Glutamatergic neuron (in vitro differentiated cells): ENCODE measurements around the gene SMOC2. TPM values are rescaled to one million over a fixed set of nuclear protein-coding genes. Genes with fewer than 3 reads are reported as not detected.

Experiments
- DNase-seq: peaks from one replicate; pipeline ENCODE4 v3.0.0; 2022
- H3K27ac Mint-ChIP-seq: one replicate; pipeline ENCODE4 v1.8.0; 2020; ENCODE audit warnings: mild to moderate bottlenecking, mixed read lengths, inconsistent platforms; ENCODE audit not compliant: unreplicated experiment
- H3K27me3 Mint-ChIP-seq: one replicate; pipeline ENCODE4 v1.8.0; 2020; ENCODE audit warnings: mild to moderate bottlenecking, moderate library complexity, mixed read lengths, inconsistent platforms; ENCODE audit not compliant: unreplicated experiment
- H3K36me3 Mint-ChIP-seq: one replicate; pipeline ENCODE4 v1.8.0; 2020; ENCODE audit warnings: mild to moderate bottlenecking, mixed read lengths, inconsistent platforms; ENCODE audit not compliant: unreplicated experiment
- H3K4me1 Mint-ChIP-seq: one replicate; pipeline ENCODE4 v1.8.0; 2020; ENCODE audit warnings: mild to moderate bottlenecking, low read depth, mixed read lengths, inconsistent platforms; ENCODE audit not compliant: unreplicated experiment
- H3K4me3 Mint-ChIP-seq: one replicate; pipeline ENCODE4 v1.8.0; 2020; ENCODE audit warnings: mild to moderate bottlenecking, mixed read lengths, inconsistent platforms; ENCODE audit not compliant: unreplicated experiment
- H3K9me3 Mint-ChIP-seq: one replicate; pipeline ENCODE4 v1.8.0; 2020; ENCODE audit warnings: mild to moderate bottlenecking, moderate library complexity, mixed read lengths, inconsistent platforms; ENCODE audit not compliant: unreplicated experiment
- CTCF ChIP-seq: fragments of 200-600 bp; sonication (generic); IDR thresholded peaks from one replicate; pipeline ENCODE4 v1.5.0; 2021; ENCODE audit not compliant: partially characterized antibody, unreplicated experiment
- total RNA-seq: library from RNA; stranded (reverse); fragmentation: NEBNext Ultra II Directional; extraction: Animal tissue kit (Norgen Biotek cat#: 25700); gene quantifications from one replicate; pipeline ENCODE4 v1.2.1, GENCODE V29; 2021; ENCODE audit not compliant: unreplicated experiment

Gene SMOC2
- total RNA-seq, 1 donor from 2014 or later: 0.44 TPM

- peaks cover 6% of the 10 kb centered on the region for H3K9me3 Mint-ChIP-seq
- H3K27me3 Mint-ChIP-seq: no peaks in the 10 kb centered on the region
- peaks cover 6% of the 10 kb centered on the region for H3K36me3 Mint-ChIP-seq
- no peak overlapping the region for H3K4me3 Mint-ChIP-seq
- peaks cover 4% of the 10 kb centered on the region for H3K4me1 Mint-ChIP-seq
- DNase-seq: no peak
- no peak for TF ChIP-seq CTCF
- H3K27ac Mint-ChIP-seq: no peak overlapping the region
Measured at GRCh38 chr6:168632694-168633093, 191.7 kb downstream of the SMOC2 start.

GRCh38 chr6:168634541-168635328 lies 193.8 kb downstream of the SMOC2 start:
- Mint-ChIP-seq H3K27me3 (no peaks in the 10 kb centered on the region), H3K36me3 (peaks cover 6% of the 10 kb centered on the region), H3K4me3 (no peak overlapping the region), H3K4me1 (peaks cover 8% of the 10 kb centered on the region), H3K27ac (no peak overlapping the region), H3K9me3 (peaks cover 6% of the 10 kb centered on the region)
- DNase-seq: no peak
- TF ChIP-seq CTCF: no peak

- Mint-ChIP-seq H3K36me3 (peaks cover 2% of the 10 kb centered on the region), H3K4me1 (peaks cover 12% of the 10 kb centered on the region), H3K27me3 (no peaks in the 10 kb centered on the region), H3K4me3 (no peak overlapping the region), H3K9me3 (peaks cover 6% of the 10 kb centered on the region), H3K27ac (no peak overlapping the region)
- no peak for DNase-seq
- no peak for TF ChIP-seq CTCF
Measured at GRCh38 chr6:168636147-168637004, 195.4 kb downstream of the SMOC2 start.

GRCh38 chr6:168637834-168638233 lies 196.8 kb downstream of the SMOC2 start:
- H3K4me3 Mint-ChIP-seq: no peak overlapping the region

More at GRCh38 chr6:168637834-168638233, 196.8 kb downstream of the SMOC2 start:
- Mint-ChIP-seq H3K27me3 (no peaks in the 10 kb centered on the region), H3K4me1 (peaks cover 12% of the 10 kb centered on the region), H3K36me3 (no peaks in the 10 kb centered on the region), H3K9me3 (peaks cover 4% of the 10 kb centered on the region), H3K27ac (no peak overlapping the region)
- no peak for DNase-seq
- no peak for TF ChIP-seq CTCF
